ENCODE data around the gene GZMM. TPM values are rescaled to one million over a fixed set of nuclear protein-coding genes. Genes with fewer than 3 reads are reported as not detected.

GZMM gene
- total RNA-seq, 4 donors from 2014 or later: 0.49 TPM; not detected in 3

GRCh38 chr19:591099-591958 lies 47.5 kb downstream of the GZMM start:
- in situ Hi-C loops (cut with MboI; ENCODE audit: low sequenced_read_pairs in 4 of 4) (no loop called here), intact Hi-C loops (cut with DNase I; ENCODE audit: low total_unique reads) (no loop called here)
- Histone ChIP-seq H3K9me3 (no peaks in the 10 kb centered on the region), H3K27me3 (peaks cover 39 to 53% (median 46%) of the 10 kb centered on the region in 3 donors), H3K4me1 (no peaks in the 10 kb centered on the region), H3K36me3 (no peaks in the 10 kb centered on the region), H3K27ac (no peak overlapping the region), H3K4me3 (no peak overlapping the region)
- ATAC-seq (peak; percentile 24 to 31), DNase-seq (no peak)
- no peak for TF ChIP-seq POLR2A (IDR thresholded peaks at IDR 0.05)
- TF ChIP-seq, protein P1, sequence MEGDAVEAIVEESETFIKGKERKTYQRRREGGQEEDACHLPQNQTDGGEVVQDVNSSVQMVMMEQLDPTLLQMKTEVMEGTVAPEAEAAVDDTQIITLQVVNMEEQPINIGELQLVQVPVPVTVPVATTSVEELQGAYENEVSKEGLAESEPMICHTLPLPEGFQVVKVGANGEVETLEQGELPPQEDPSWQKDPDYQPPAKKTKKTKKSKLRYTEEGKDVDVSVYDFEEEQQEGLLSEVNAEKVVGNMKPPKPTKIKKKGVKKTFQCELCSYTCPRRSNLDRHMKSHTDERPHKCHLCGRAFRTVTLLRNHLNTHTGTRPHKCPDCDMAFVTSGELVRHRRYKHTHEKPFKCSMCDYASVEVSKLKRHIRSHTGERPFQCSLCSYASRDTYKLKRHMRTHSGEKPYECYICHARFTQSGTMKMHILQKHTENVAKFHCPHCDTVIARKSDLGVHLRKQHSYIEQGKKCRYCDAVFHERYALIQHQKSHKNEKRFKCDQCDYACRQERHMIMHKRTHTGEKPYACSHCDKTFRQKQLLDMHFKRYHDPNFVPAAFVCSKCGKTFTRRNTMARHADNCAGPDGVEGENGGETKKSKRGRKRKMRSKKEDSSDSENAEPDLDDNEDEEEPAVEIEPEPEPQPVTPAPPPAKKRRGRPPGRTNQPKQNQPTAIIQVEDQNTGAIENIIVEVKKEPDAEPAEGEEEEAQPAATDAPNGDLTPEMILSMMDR (IDR thresholded peaks at IDR 0.05 in 4 of 5, conservative IDR thresholded peaks at IDR 0.05 in 1 of 5): no peak

- intact Hi-C loops (cut with DNase I; ENCODE audit: low total_unique reads): no loop called here
- Histone ChIP-seq H3K36me3 (no peaks in the 10 kb centered on the region), H3K27me3 (peaks cover 39 to 53% (median 46%) of the 10 kb centered on the region in 3 donors), H3K9me3 (no peaks in the 10 kb centered on the region), H3K4me3 (no peak overlapping the region), H3K4me1 (no peaks in the 10 kb centered on the region), H3K27ac (no peak overlapping the region)
- TF ChIP-seq POLR2A (IDR thresholded peaks at IDR 0.05): no peak
- TF ChIP-seq, protein P1 (IDR thresholded peaks at IDR 0.05 in 4 of 5, conservative IDR thresholded peaks at IDR 0.05 in 1 of 5): no peak
- in situ Hi-C loops (cut with MboI; ENCODE audit: low sequenced_read_pairs in 4 of 4): no loop called here
- ATAC-seq: no peak
- no peak for DNase-seq
Observed at GRCh38 chr19:592101-592500, 48.2 kb downstream of the GZMM start.

GRCh38 chr19:593055-593454 lies 49.2 kb downstream of the GZMM start:
- no peak for ATAC-seq
- DNase-seq: no peak
- H3K4me1 ChIP-seq: no peaks in the 10 kb centered on the region
- no peak overlapping the region for H3K4me3 ChIP-seq
- H3K36me3 ChIP-seq: no peaks in the 10 kb centered on the region
- H3K27me3 ChIP-seq: peaks cover 39 to 51% (median 48%) of the 10 kb centered on the region in 3 donors
- H3K27ac ChIP-seq: no peak overlapping the region
- no peaks in the 10 kb centered on the region for H3K9me3 ChIP-seq
- TF ChIP-seq, protein P1 (IDR thresholded peaks at IDR 0.05 in 4 of 5, conservative IDR thresholded peaks at IDR 0.05 in 1 of 5): no peak
- TF ChIP-seq POLR2A (IDR thresholded peaks at IDR 0.05): no peak
- in situ Hi-C loops (cut with MboI; ENCODE audit: low sequenced_read_pairs in 4 of 4) (no loop called here), intact Hi-C loops (cut with DNase I; ENCODE audit: low total_unique reads) (no loop called here)

GRCh38 chr19:593505-593904 lies 49.7 kb downstream of the GZMM start:
- peaks cover 34 to 46% (median 44%) of the 10 kb centered on the region in 3 donors for H3K27me3 ChIP-seq

More at GRCh38 chr19:593505-593904, 49.7 kb downstream of the GZMM start:
- Histone ChIP-seq H3K27ac (no peak overlapping the region), H3K9me3 (no peaks in the 10 kb centered on the region), H3K36me3 (no peaks in the 10 kb centered on the region), H3K4me1 (no peaks in the 10 kb centered on the region), H3K4me3 (no peak overlapping the region)
- DNase-seq (no peak), ATAC-seq (no peak)
- in situ Hi-C loops (cut with MboI; ENCODE audit: low sequenced_read_pairs in 4 of 4): no loop called here
- TF ChIP-seq, protein P1 (IDR thresholded peaks at IDR 0.05 in 4 of 5, conservative IDR thresholded peaks at IDR 0.05 in 1 of 5): no peak
- TF ChIP-seq POLR2A (IDR thresholded peaks at IDR 0.05): no peak
- intact Hi-C loops (cut with DNase I; ENCODE audit: low total_unique reads): no loop called here

Measured in gastrocnemius medialis (tissue), 4 donors.